Fibroblast of villous mesenchyme (primary cell): ENCODE measurements around the gene CRELD2. TPM values are rescaled to one million over a fixed set of nuclear protein-coding genes. Genes with fewer than 3 reads are reported as not detected.

ENCODE experiments used
- DNase-seq: peaks from one replicate; pipeline ENCODE4 v3.0.0-alpha.2; 2010; ENCODE audit warnings: low read depth
- H3K4me3 ChIP-seq: 2 replicates; pipeline ENCODE4 v1.5.1; 2011; ENCODE audit warnings: low read depth, mild to moderate bottlenecking, low read length
- CTCF ChIP-seq: IDR thresholded peaks from 2 replicates; pipeline ENCODE4 v1.5.1; 2012; ENCODE audit warnings: low read depth, mild to moderate bottlenecking, low read length; ENCODE audit not compliant: insufficient read depth
- total RNA-seq: library from RNA; depleted of rRNA; stranded (reverse); fragments of >200 nt; gene quantifications from 2 replicates; pipeline ENCODE4 v1.2.3, GENCODE V29; 2012

Gene CRELD2
- total RNA-seq, 1 donor = 53.1 TPM

GRCh38 chr22:49946612-49947295 lies 28.3 kb downstream of the CRELD2 start:
- no peak overlapping the region for H3K4me3 ChIP-seq
- TF ChIP-seq CTCF = no peak
- no peak for DNase-seq

GRCh38 chr22:49947296-49947622 lies 28.8 kb downstream of the CRELD2 start:
- DNase-seq = no peak
- H3K4me3 ChIP-seq = no peak overlapping the region
- no peak for TF ChIP-seq CTCF

GRCh38 chr22:49948116-49948957 lies 29.9 kb downstream of the CRELD2 start:
- no peak for DNase-seq
- no peak overlapping the region for H3K4me3 ChIP-seq
- TF ChIP-seq CTCF = no peak

- no peak for TF ChIP-seq CTCF
- no peak overlapping the region for H3K4me3 ChIP-seq
- DNase-seq = no peak
These were observed 30.8 kb downstream of the CRELD2 start for GRCh38 chr22:49948958-49949913.

GRCh38 chr22:49949914-49950292 lies 31.5 kb downstream of the CRELD2 start:
- H3K4me3 ChIP-seq = no peak overlapping the region
- DNase-seq = no peak
- no peak for TF ChIP-seq CTCF

GRCh38 chr22:49950396-49950994 lies 32.1 kb downstream of the CRELD2 start:
- no peak for TF ChIP-seq CTCF
- H3K4me3 ChIP-seq = no peak overlapping the region
- no peak for DNase-seq
